IMR-90 (cell line): ENCODE measurements around the gene KCTD11.

Experiments used
- MAFK ChIP-seq: IDR thresholded peaks from 2 replicates; pipeline ENCODE4 v1.6.1; 2012; ENCODE audit warnings: low read depth, low read length, improper control_type of control experiment
- MAZ ChIP-seq: IDR thresholded peaks from 2 replicates; pipeline ENCODE4 v1.6.1; 2012; ENCODE audit warnings: low read depth, mild to moderate bottlenecking, low read length, improper control_type of control experiment, moderate library complexity, borderline replicate concordance
- MXI1 ChIP-seq: IDR thresholded peaks from 2 replicates; pipeline ENCODE4 v1.6.1; 2012; ENCODE audit warnings: low read depth, mild to moderate bottlenecking, low read length, moderate library complexity, borderline replicate concordance
- NFE2L2 ChIP-seq: fragments of 150-350 bp; IDR thresholded peaks from 2 replicates; pipeline ENCODE4 v1.6.1; 2016; ENCODE audit warnings: low read depth, mild to moderate bottlenecking, low read length
- POLR2A ChIP-seq: IDR thresholded peaks from 2 replicates; pipeline ENCODE4 v1.6.1; 2012; ENCODE audit warnings: mild to moderate bottlenecking, low read depth, low read length
- SMC3 ChIP-seq: fragments of 150-350 bp; IDR thresholded peaks from 2 replicates; pipeline ENCODE4 v1.6.1; 2016; ENCODE audit warnings: low read depth, mild to moderate bottlenecking, antibody characterized with exemption, low read length, moderate library complexity
- TF ChIP-seq, protein P1 (sequence below): conservative IDR thresholded peaks from 2 replicates; pipeline ENCODE4 v1.5.1; 2012; ENCODE audit warnings: mild to moderate bottlenecking, low read depth, low read length, improper control_type of control experiment
- TF ChIP-seq, protein P2 (sequence below): fragments of 150-350 bp; IDR thresholded peaks from 2 replicates; pipeline ENCODE4 v1.6.1; 2017; ENCODE audit warnings: mild to moderate bottlenecking, antibody characterized with exemption, low read length, low read depth

DNA sequence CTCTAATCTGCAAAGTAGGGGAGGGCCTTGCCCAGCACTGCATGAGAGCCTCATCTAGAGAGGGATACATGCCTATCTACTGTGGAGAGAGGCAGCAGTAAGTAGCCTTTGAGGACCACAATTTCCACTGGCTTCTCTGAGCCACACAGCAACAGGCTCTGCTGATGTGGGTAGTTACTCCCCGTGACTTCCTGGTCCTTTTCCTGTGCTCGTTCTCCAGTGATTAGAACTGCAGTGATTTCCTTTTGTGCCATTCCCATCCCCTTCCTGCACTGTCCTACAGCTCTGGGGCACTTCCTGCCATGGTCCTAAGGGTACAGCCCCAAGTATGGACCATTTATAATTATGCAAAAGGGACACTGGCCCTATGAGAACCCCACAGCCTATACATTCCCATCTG is 39.3 kb downstream of the KCTD11 start:
- TF ChIP-seq MAFK: no peak
- TF ChIP-seq, protein P1, sequence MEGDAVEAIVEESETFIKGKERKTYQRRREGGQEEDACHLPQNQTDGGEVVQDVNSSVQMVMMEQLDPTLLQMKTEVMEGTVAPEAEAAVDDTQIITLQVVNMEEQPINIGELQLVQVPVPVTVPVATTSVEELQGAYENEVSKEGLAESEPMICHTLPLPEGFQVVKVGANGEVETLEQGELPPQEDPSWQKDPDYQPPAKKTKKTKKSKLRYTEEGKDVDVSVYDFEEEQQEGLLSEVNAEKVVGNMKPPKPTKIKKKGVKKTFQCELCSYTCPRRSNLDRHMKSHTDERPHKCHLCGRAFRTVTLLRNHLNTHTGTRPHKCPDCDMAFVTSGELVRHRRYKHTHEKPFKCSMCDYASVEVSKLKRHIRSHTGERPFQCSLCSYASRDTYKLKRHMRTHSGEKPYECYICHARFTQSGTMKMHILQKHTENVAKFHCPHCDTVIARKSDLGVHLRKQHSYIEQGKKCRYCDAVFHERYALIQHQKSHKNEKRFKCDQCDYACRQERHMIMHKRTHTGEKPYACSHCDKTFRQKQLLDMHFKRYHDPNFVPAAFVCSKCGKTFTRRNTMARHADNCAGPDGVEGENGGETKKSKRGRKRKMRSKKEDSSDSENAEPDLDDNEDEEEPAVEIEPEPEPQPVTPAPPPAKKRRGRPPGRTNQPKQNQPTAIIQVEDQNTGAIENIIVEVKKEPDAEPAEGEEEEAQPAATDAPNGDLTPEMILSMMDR: no peak
- no peak for TF ChIP-seq SMC3
- no peak for TF ChIP-seq MAZ
- TF ChIP-seq, protein P2, sequence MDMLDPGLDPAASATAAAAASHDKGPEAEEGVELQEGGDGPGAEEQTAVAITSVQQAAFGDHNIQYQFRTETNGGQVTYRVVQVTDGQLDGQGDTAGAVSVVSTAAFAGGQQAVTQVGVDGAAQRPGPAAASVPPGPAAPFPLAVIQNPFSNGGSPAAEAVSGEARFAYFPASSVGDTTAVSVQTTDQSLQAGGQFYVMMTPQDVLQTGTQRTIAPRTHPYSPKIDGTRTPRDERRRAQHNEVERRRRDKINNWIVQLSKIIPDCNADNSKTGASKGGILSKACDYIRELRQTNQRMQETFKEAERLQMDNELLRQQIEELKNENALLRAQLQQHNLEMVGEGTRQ: no peak
- TF ChIP-seq MXI1: no peak
- TF ChIP-seq POLR2A: no peak
- TF ChIP-seq NFE2L2: no peak
